Right forelimb (tissue), 1 donor: ENCODE results near the gene SCN2B.

Experiments used
- DNase-seq: peaks from one replicate; pipeline ENCODE4 v3.0.0-alpha.2; 2018

The SCN2B gene

GRCh38 chr11:118152552-118153471, 23.6 kb downstream of the SCN2B start, which contains the start of gene SCN4B:
SCN4B (minus strand) TSS chr11:118152823; CDS start chr11:118152673, 150 bp downstream.
- DNase-seq = peak; percentile 83

- no peak for DNase-seq
These were observed 24.4 kb downstream of the SCN2B start for GRCh38 chr11:118152020-118152551.

GRCh38 chr11:118151431-118151830, 25.0 kb downstream of the SCN2B start:
- DNase-seq = no peak

GRCh38 chr11:118149493-118149892, 26.9 kb downstream of the SCN2B start:
- no peak for DNase-seq

- DNase-seq = no peak
These were observed 27.6 kb downstream of the SCN2B start for GRCh38 chr11:118148856-118149255.

GRCh38 chr11:118148240-118148639, 28.2 kb downstream of the SCN2B start:
- no peak for DNase-seq

- no peak for DNase-seq
These were observed 28.9 kb downstream of the SCN2B start for GRCh38 chr11:118147502-118147901.

- DNase-seq = no peak
These were observed 29.9 kb downstream of the SCN2B start for GRCh38 chr11:118146554-118146953.

- peak; percentile 88 for DNase-seq
These were observed 30.9 kb downstream of the SCN2B start for GRCh38 chr11:118145285-118146227.

GRCh38 chr11:118144301-118145268, 31.9 kb downstream of the SCN2B start:
- DNase-seq = no peak

GRCh38 chr11:118143661-118144185, 32.7 kb downstream of the SCN2B start:
- DNase-seq = no peak

GRCh38 chr11:118142809-118143208, 33.6 kb downstream of the SCN2B start:
- peak; percentile 35 for DNase-seq

GRCh38 chr11:118142081-118142480, 34.4 kb downstream of the SCN2B start:
- no peak for DNase-seq

- no peak for DNase-seq
These were observed 36.9 kb downstream of the SCN2B start for GRCh38 chr11:118139578-118139977.

GRCh38 chr11:118138839-118139420, 37.5 kb downstream of the SCN2B start:
- DNase-seq = no peak

GRCh38 chr11:118136801-118137200, 39.6 kb downstream of the SCN2B start:
- no peak for DNase-seq

- no peak for DNase-seq
These were observed 40.1 kb downstream of the SCN2B start for GRCh38 chr11:118136341-118136740.

GRCh38 chr11:118135796-118136165, 40.7 kb downstream of the SCN2B start:
- no peak for DNase-seq

- no peak for DNase-seq
These were observed 41.2 kb downstream of the SCN2B start for GRCh38 chr11:118135051-118135795.

- no peak for DNase-seq
These were observed 42.6 kb downstream of the SCN2B start for GRCh38 chr11:118133816-118134215.
